ENCODE data around the gene TTLL5.

Gene TTLL5

DNA sequence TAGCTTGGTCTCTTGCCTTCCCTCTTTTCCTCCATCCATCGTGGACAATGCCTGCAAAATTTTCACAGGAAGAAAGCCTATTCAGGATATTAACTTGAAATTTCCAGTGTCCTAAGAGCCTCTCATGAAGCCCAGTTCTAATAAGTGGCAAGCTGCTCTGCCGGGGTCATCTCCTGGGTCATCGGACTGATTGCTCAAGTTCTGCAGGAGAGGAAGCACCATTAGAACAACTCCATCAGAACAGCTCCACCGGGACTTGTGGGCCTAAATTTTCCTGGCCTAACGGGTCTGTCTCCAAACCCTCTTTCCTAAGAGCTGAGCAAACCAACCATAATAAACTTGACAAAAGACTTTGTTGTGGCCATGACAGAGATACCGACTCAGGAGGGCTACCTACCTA is 14.3 kb upstream of the TTLL5 start:
- Histone ChIP-seq H3K56ac (ENCODE audit: low read length) (no peak overlapping the region), H3K18ac (ENCODE audit: low read length) (no peak overlapping the region), H2BK120ac (ENCODE audit: low read depth, low read length) (no peak overlapping the region), H3K23ac (ENCODE audit: low read length) (no peak overlapping the region), H3K4me2 (ENCODE audit: low read length) (no peak overlapping the region), H3K27me3 (ENCODE audit: insufficient read depth, low read length, poor library complexity) (no peaks in the 10 kb centered on the region), H4K8ac (ENCODE audit: low read depth, low read length) (no peak overlapping the region), H3K36me3 (ENCODE audit: control insufficient read depth, insufficient read depth, low read length) (peaks cover 1% of the 10 kb centered on the region), H3K79me2 (ENCODE audit: control insufficient read depth, insufficient read depth, low read length) (no peaks in the 10 kb centered on the region), H4K5ac (ENCODE audit: low read length) (no peak overlapping the region), H2AK5ac (ENCODE audit: low read length) (no peak overlapping the region), H2BK5ac (ENCODE audit: low read length) (no peak overlapping the region), H3K9ac (ENCODE audit: low read length) (no peak overlapping the region), H3K27ac (ENCODE audit: low read depth, low read length) (peak overlapping the region; percentile 52), H3K4me1 (ENCODE audit: control insufficient read depth, low read depth, low read length) (peaks cover 17% of the 10 kb centered on the region), H3K4me3 (ENCODE audit: low read length) (no peak overlapping the region), H2BK15ac (replicated peaks; ENCODE audit: low read depth) (no peak overlapping the region), H3K4ac (ENCODE audit: low read depth, low read length) (no peak overlapping the region), H3K79me1 (ENCODE audit: low read length) (no peaks in the 10 kb centered on the region)
- WGBS (ENCODE audit: extremely low coverage, insufficient coverage, low lambda C conversion rate), result no CpG with 5 or more reads among the region's 6 CpGs
- no peak for DNase-seq

DNA sequence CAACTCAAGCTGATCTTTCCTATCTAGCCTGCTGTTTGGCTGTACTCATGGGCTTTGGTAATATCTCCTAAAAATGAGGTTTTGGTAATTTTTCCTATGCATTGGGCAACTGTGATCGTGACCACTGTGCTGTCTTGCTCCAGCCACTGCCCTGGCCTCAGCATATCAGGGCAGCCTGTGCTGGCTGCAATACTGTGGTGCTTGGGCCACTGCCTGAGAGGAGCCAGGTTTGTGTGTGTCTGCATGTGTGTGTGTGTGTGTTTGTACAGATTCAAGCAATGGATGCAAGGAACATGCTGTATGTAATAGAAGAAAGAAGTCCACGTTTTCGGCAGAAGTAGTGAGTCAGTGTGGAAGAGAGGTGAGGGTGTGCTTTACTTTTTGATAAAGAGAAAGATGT is 13.4 kb upstream of the TTLL5 start:
- Histone ChIP-seq H3K4ac (ENCODE audit: low read depth, low read length) (no peak overlapping the region), H3K23ac (ENCODE audit: low read length) (no peak overlapping the region), H2AK5ac (ENCODE audit: low read length) (no peak overlapping the region), H3K9ac (ENCODE audit: low read length) (peak overlapping the region; percentile 7), H2BK15ac (replicated peaks; ENCODE audit: low read depth) (no peak overlapping the region), H3K18ac (ENCODE audit: low read length) (no peak overlapping the region), H3K36me3 (ENCODE audit: control insufficient read depth, insufficient read depth, low read length) (peaks cover 1% of the 10 kb centered on the region), H2BK120ac (ENCODE audit: low read depth, low read length) (no peak overlapping the region), H3K56ac (ENCODE audit: low read length) (peak overlapping the region; percentile 61), H3K79me2 (ENCODE audit: control insufficient read depth, insufficient read depth, low read length) (no peaks in the 10 kb centered on the region), H4K8ac (ENCODE audit: low read depth, low read length) (no peak overlapping the region), H3K4me2 (ENCODE audit: low read length) (no peak overlapping the region), H3K79me1 (ENCODE audit: low read length) (no peaks in the 10 kb centered on the region), H3K4me3 (ENCODE audit: low read length) (no peak overlapping the region), H4K5ac (ENCODE audit: low read length) (no peak overlapping the region), H2BK5ac (ENCODE audit: low read length) (peak overlapping the region; percentile 22), H3K4me1 (ENCODE audit: control insufficient read depth, low read depth, low read length) (peaks cover 17% of the 10 kb centered on the region), H3K27me3 (ENCODE audit: insufficient read depth, low read length, poor library complexity) (no peaks in the 10 kb centered on the region), H3K27ac (ENCODE audit: low read depth, low read length) (peak overlapping the region; percentile 10)
- no CpG with 5 or more reads among the region's 3 CpGs for WGBS (ENCODE audit: extremely low coverage, insufficient coverage, low lambda C conversion rate)
- no peak for DNase-seq

DNA sequence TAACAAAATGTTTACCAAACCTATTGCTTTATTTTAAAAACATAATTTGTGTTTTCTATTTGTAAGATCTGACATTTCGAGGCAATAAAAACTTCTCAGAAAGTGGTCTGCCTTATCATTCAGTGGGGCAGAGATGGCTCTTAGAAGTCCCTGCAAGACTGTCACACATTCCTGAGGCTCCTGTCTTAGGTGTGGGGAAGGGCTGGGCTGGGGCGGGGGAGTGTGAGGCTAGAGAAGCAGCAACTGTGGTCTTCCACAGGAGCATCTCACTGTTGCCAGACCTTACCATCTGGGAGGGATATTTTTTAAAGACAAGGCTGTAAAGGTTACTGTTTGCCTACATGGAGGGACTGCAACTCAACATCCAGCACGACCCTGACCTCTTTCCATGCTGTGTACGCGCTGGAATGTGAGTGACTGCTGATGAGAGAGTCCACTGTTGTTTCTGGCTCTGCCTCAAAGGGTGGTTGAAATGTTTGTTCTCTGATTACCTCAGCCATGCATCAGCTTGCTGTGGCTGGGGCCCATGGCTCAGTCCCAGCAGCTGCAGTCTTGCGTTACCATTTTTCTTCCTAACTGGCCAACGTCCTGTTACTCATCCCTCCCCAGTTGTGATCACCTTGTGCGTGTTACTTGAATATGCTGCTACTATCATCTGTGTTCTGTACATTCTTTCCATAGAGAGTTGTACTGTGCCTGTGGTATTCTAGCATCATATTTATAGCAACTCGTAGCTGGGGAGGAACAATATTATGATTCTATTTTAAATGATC is 12.8 kb upstream of the TTLL5 start:
- no peak overlapping the region for H3K4ac ChIP-seq (ENCODE audit: low read depth, low read length)
- no peaks in the 10 kb centered on the region for H3K79me2 ChIP-seq (ENCODE audit: control insufficient read depth, insufficient read depth, low read length)
- WGBS (ENCODE audit: extremely low coverage, insufficient coverage, low lambda C conversion rate), result no CpG with 5 or more reads among the region's 9 CpGs
- no peak overlapping the region for H3K27ac ChIP-seq (ENCODE audit: low read depth, low read length)
- no peak overlapping the region for H3K4me3 ChIP-seq (ENCODE audit: low read length)
- H3K36me3 ChIP-seq (ENCODE audit: control insufficient read depth, insufficient read depth, low read length), result peaks cover 1% of the 10 kb centered on the region
- H3K56ac ChIP-seq (ENCODE audit: low read length), result peak overlapping the region; percentile 10
- peak overlapping the region; percentile 17 for H2BK5ac ChIP-seq (ENCODE audit: low read length)
- H3K4me1 ChIP-seq (ENCODE audit: control insufficient read depth, low read depth, low read length), result peaks cover 17% of the 10 kb centered on the region
- no peak overlapping the region for H3K4me2 ChIP-seq (ENCODE audit: low read length)
- H3K79me1 ChIP-seq (ENCODE audit: low read length), result peaks cover 1% of the 10 kb centered on the region
- no peak overlapping the region for H4K8ac ChIP-seq (ENCODE audit: low read depth, low read length)
- no peaks in the 10 kb centered on the region for H3K27me3 ChIP-seq (ENCODE audit: insufficient read depth, low read length, poor library complexity)
- no peak overlapping the region for H2AK5ac ChIP-seq (ENCODE audit: low read length)
- H4K5ac ChIP-seq (ENCODE audit: low read length), result no peak overlapping the region
- peak; percentile 71 for DNase-seq
- H3K23ac ChIP-seq (ENCODE audit: low read length), result no peak overlapping the region
- H3K9ac ChIP-seq (ENCODE audit: low read length), result no peak overlapping the region
- no peak overlapping the region for H2BK120ac ChIP-seq (ENCODE audit: low read depth, low read length)
- H3K18ac ChIP-seq (ENCODE audit: low read length), result no peak overlapping the region
- no peak overlapping the region for H2BK15ac ChIP-seq (replicated peaks; ENCODE audit: low read depth)

DNA sequence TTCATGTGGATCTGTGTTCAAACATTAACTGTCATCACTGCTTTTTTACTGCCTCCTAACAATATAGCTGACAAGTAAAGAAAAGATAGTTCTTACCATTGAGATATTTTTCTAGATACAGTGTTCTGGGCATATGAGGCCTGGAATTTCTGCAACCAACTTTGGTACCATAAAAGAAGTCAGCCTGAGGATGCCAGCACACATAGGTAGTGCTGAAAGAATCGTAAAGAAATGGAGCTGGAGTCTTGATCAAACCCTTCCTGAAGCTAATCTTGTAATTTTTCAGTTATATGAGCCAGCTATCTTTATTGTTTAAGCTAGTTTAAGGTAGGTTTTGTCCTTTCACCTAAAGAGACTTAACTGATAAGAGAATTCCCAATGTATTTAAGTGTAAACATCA is 11.7 kb upstream of the TTLL5 start:
- H3K18ac ChIP-seq (ENCODE audit: low read length), result no peak overlapping the region
- no peak overlapping the region for H3K27ac ChIP-seq (ENCODE audit: low read depth, low read length)
- WGBS (ENCODE audit: extremely low coverage, insufficient coverage, low lambda C conversion rate), result no CpG with 5 or more reads among the region's 1 CpG
- no peak overlapping the region for H3K4ac ChIP-seq (ENCODE audit: low read depth, low read length)
- H3K9ac ChIP-seq (ENCODE audit: low read length), result no peak overlapping the region
- peaks cover 17% of the 10 kb centered on the region for H3K4me1 ChIP-seq (ENCODE audit: control insufficient read depth, low read depth, low read length)
- H2BK120ac ChIP-seq (ENCODE audit: low read depth, low read length), result no peak overlapping the region
- H3K23ac ChIP-seq (ENCODE audit: low read length), result no peak overlapping the region
- no peak overlapping the region for H2AK5ac ChIP-seq (ENCODE audit: low read length)
- H4K5ac ChIP-seq (ENCODE audit: low read length), result no peak overlapping the region
- no peaks in the 10 kb centered on the region for H3K79me2 ChIP-seq (ENCODE audit: control insufficient read depth, insufficient read depth, low read length)
- peaks cover 1% of the 10 kb centered on the region for H3K79me1 ChIP-seq (ENCODE audit: low read length)
- no peak overlapping the region for H2BK15ac ChIP-seq (replicated peaks; ENCODE audit: low read depth)
- no peak overlapping the region for H2BK5ac ChIP-seq (ENCODE audit: low read length)
- no peak for DNase-seq
- no peak overlapping the region for H4K8ac ChIP-seq (ENCODE audit: low read depth, low read length)
- no peak overlapping the region for H3K56ac ChIP-seq (ENCODE audit: low read length)
- no peaks in the 10 kb centered on the region for H3K27me3 ChIP-seq (ENCODE audit: insufficient read depth, low read length, poor library complexity)
- peaks cover 1% of the 10 kb centered on the region for H3K36me3 ChIP-seq (ENCODE audit: control insufficient read depth, insufficient read depth, low read length)
- no peak overlapping the region for H3K4me2 ChIP-seq (ENCODE audit: low read length)
- no peak overlapping the region for H3K4me3 ChIP-seq (ENCODE audit: low read length)

DNA sequence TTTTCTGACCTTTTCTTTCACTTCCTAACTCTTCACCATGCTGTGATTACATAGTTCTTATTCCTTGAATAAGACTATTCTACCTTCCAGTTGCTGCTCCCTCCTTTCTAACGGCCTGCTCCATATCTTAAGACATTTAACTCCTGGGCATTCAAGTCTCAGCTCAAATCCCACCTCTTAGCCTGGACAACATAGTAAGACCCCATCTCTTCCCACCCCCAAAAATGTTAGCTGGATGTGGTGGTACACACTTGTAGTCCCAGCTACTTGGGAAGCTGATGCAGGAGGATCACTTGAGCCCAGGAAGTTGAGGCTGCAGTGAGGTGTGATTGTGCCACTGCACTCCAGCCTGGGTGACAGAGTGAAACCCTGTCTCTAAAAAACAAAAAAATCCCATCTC is 11.3 kb upstream of the TTLL5 start:
- Histone ChIP-seq H4K8ac (ENCODE audit: low read depth, low read length) (no peak overlapping the region), H3K56ac (ENCODE audit: low read length) (no peak overlapping the region), H3K36me3 (ENCODE audit: control insufficient read depth, insufficient read depth, low read length) (peaks cover 1% of the 10 kb centered on the region), H3K18ac (ENCODE audit: low read length) (no peak overlapping the region), H3K79me2 (ENCODE audit: control insufficient read depth, insufficient read depth, low read length) (no peaks in the 10 kb centered on the region), H2BK5ac (ENCODE audit: low read length) (no peak overlapping the region), H2BK120ac (ENCODE audit: low read depth, low read length) (no peak overlapping the region), H3K79me1 (ENCODE audit: low read length) (peaks cover 1% of the 10 kb centered on the region), H3K4me2 (ENCODE audit: low read length) (no peak overlapping the region), H2BK15ac (replicated peaks; ENCODE audit: low read depth) (no peak overlapping the region), H3K4ac (ENCODE audit: low read depth, low read length) (no peak overlapping the region), H4K5ac (ENCODE audit: low read length) (no peak overlapping the region), H3K9ac (ENCODE audit: low read length) (no peak overlapping the region), H3K27ac (ENCODE audit: low read depth, low read length) (no peak overlapping the region), H3K23ac (ENCODE audit: low read length) (no peak overlapping the region), H3K4me1 (ENCODE audit: control insufficient read depth, low read depth, low read length) (peaks cover 17% of the 10 kb centered on the region), H3K4me3 (ENCODE audit: low read length) (no peak overlapping the region), H3K27me3 (ENCODE audit: insufficient read depth, low read length, poor library complexity) (no peaks in the 10 kb centered on the region), H2AK5ac (ENCODE audit: low read length) (no peak overlapping the region)
- no CpG with 5 or more reads among the region's 1 CpG for WGBS (ENCODE audit: extremely low coverage, insufficient coverage, low lambda C conversion rate)
- DNase-seq, result no peak

All from mesendoderm (in vitro differentiated cells).